ENCODE data around the gene TOLLIP.
A peak's percentile ranks its signal among the peaks of the same experiment; 100 is the strongest.

TOLLIP gene

DNA sequence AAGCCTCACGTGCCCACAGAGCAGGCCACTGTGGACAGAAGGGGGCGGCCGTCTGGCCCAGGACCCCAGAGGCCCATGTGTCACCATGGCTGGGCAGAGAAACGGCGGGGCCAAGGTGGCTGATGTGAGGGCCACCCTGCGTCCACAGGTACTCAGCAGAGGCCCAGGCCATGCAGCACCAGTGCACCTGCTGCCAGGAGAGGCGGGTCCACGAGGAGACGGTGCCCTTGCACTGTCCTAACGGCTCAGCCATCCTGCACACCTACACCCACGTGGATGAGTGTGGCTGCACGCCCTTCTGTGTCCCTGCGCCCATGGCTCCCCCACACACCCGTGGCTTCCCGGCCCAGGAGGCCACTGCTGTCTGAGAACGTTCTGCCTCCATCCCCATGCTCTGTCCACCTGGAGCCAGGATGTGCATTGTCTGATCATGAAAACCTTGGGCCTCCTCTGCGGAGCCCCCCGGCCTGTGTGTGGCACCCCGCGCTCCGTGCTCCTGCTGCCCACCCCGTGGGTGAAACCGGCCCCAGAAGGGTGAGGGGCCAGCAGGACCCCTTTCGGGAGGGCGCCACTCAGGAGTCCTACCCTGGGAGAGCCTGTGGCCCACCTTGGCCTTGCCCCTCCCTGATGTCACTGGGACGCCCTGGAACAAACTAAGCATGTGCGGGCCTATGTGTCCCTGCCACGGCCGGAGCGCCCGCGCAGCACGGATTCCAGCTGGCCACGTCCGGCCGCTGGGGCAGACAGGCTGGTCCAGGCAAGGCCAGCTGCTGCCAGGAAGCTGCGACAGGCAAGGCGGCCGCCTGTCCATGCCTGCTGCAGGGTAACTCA, 48.0 kb downstream of the TOLLIP start:
- Histone ChIP-seq H3K9me3 (ENCODE audit: control extremely low read depth in 1 of 5, control insufficient read depth in 4 of 5, insufficient read depth in 2 of 5, low read depth in 1 of 5, low read length in 4 of 5) (peaks cover 0 to 9% (median 5%) of the 10 kb centered on the region in 5 experiments), H3K4me3 (ENCODE audit: control insufficient read depth in 1 of 7, extremely low read depth in 1 of 7, insufficient read depth in 4 of 7, low read depth in 2 of 7, low read length in 6 of 7) (peak overlapping the region in 1 of 7 experiments; percentile 78), H3K36me3 (ENCODE audit: control insufficient read depth in 4 of 4, insufficient read depth in 4 of 4, low read length in 3 of 4) (no peaks in the 10 kb centered on the region), H3K4me1 (ENCODE audit: control extremely low read depth in 1 of 4, control insufficient read depth in 4 of 4, insufficient read depth in 4 of 4, low read length in 3 of 4) (peaks cover 0 to 16% (median 14%) of the 10 kb centered on the region in 4 experiments), H3K27ac (ENCODE audit: insufficient read depth in 1 of 2, low read depth in 1 of 2, low read length in 2 of 2, poor library complexity in 1 of 2, severe bottlenecking in 2 of 2) (no peak overlapping the region), H3K27me3 (replicated peaks in 2 of 5; ENCODE audit: control insufficient read depth in 4 of 5, insufficient read depth in 5 of 5, low read length in 4 of 5) (no peaks in the 10 kb centered on the region)
- POLR2A ChIA-PET, result no interaction called here
- CTCF ChIA-PET, result no interaction called here
- DNase-seq, result no peak
- WGBS (ENCODE audit: insufficient coverage), result 96% methylated on average over 34 of the region's 39 CpGs

DNA sequence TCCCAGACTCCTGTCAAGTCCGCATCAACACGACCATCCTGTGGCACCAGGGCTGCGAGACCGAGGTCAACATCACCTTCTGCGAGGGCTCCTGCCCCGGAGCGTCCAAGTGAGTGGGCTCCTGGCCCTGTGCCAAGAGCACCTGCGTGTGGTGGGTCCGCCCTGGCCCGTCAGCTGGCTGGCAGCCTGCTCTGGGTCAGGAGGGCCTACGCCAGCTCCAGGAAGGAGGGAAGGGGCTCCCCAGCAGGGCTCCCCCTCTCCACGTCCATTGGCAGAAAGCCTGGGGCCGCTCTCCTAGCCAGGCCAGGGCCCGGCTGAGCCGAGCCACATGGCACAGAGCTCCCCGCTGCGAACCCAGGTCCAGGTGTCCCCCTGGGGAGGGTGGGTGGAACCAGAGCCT, 48.8 kb downstream of the TOLLIP start:
- Histone ChIP-seq H3K9me3 (ENCODE audit: control extremely low read depth in 1 of 5, control insufficient read depth in 4 of 5, insufficient read depth in 2 of 5, low read depth in 1 of 5, low read length in 4 of 5) (peaks cover 0 to 5% (median 3%) of the 10 kb centered on the region in 5 experiments), H3K4me3 (ENCODE audit: control insufficient read depth in 1 of 7, extremely low read depth in 1 of 7, insufficient read depth in 4 of 7, low read depth in 2 of 7, low read length in 6 of 7) (no peak overlapping the region), H3K4me1 (ENCODE audit: control extremely low read depth in 1 of 4, control insufficient read depth in 4 of 4, insufficient read depth in 4 of 4, low read length in 3 of 4) (peaks cover 0 to 16% (median 14%) of the 10 kb centered on the region in 4 experiments), H3K27ac (ENCODE audit: insufficient read depth in 1 of 2, low read depth in 1 of 2, low read length in 2 of 2, poor library complexity in 1 of 2, severe bottlenecking in 2 of 2) (no peak overlapping the region), H3K27me3 (replicated peaks in 2 of 5; ENCODE audit: control insufficient read depth in 4 of 5, insufficient read depth in 5 of 5, low read length in 4 of 5) (no peaks in the 10 kb centered on the region), H3K36me3 (ENCODE audit: control insufficient read depth in 4 of 4, insufficient read depth in 4 of 4, low read length in 3 of 4) (no peaks in the 10 kb centered on the region)
- CTCF ChIA-PET, result no interaction called here
- POLR2A ChIA-PET, result no interaction called here
- 95% methylated on average over 10 of the region's 17 CpGs for WGBS (ENCODE audit: insufficient coverage)
- no peak for DNase-seq

GRCh38 chr11:1260023-1260501, 49.4 kb downstream of the TOLLIP start:
- peaks cover 0 to under 1% (median 0%) of the 10 kb centered on the region in 5 experiments for H3K9me3 ChIP-seq (ENCODE audit: control extremely low read depth in 1 of 5, control insufficient read depth in 4 of 5, insufficient read depth in 2 of 5, low read depth in 1 of 5, low read length in 4 of 5)
- H3K36me3 ChIP-seq (ENCODE audit: control insufficient read depth in 4 of 4, insufficient read depth in 4 of 4, low read length in 3 of 4), result no peaks in the 10 kb centered on the region
- no peak overlapping the region for H3K4me3 ChIP-seq (ENCODE audit: control insufficient read depth in 1 of 7, extremely low read depth in 1 of 7, insufficient read depth in 4 of 7, low read depth in 2 of 7, low read length in 6 of 7)
- CTCF ChIA-PET, result no interaction called here
- no peak overlapping the region for H3K27ac ChIP-seq (ENCODE audit: insufficient read depth in 1 of 2, low read depth in 1 of 2, low read length in 2 of 2, poor library complexity in 1 of 2, severe bottlenecking in 2 of 2)
- peaks cover 0 to 16% (median 14%) of the 10 kb centered on the region in 4 experiments for H3K4me1 ChIP-seq (ENCODE audit: control extremely low read depth in 1 of 4, control insufficient read depth in 4 of 4, insufficient read depth in 4 of 4, low read length in 3 of 4)
- no CpG with 5 or more reads among the region's 10 CpGs for WGBS (ENCODE audit: insufficient coverage)
- peak in 2 of 3 donors; percentile 13 for DNase-seq
- POLR2A ChIA-PET, result no interaction called here
- no peaks in the 10 kb centered on the region for H3K27me3 ChIP-seq (replicated peaks in 2 of 5; ENCODE audit: control insufficient read depth in 4 of 5, insufficient read depth in 5 of 5, low read length in 4 of 5)

- Histone ChIP-seq H3K27me3 (replicated peaks in 2 of 5; ENCODE audit: control insufficient read depth in 4 of 5, insufficient read depth in 5 of 5, low read length in 4 of 5) (no peaks in the 10 kb centered on the region), H3K27ac (ENCODE audit: insufficient read depth in 1 of 2, low read depth in 1 of 2, low read length in 2 of 2, poor library complexity in 1 of 2, severe bottlenecking in 2 of 2) (no peak overlapping the region), H3K9me3 (ENCODE audit: control extremely low read depth in 1 of 5, control insufficient read depth in 4 of 5, insufficient read depth in 2 of 5, low read depth in 1 of 5, low read length in 4 of 5) (no peaks in the 10 kb centered on the region), H3K36me3 (ENCODE audit: control insufficient read depth in 4 of 4, insufficient read depth in 4 of 4, low read length in 3 of 4) (no peaks in the 10 kb centered on the region), H3K4me1 (ENCODE audit: control extremely low read depth in 1 of 4, control insufficient read depth in 4 of 4, insufficient read depth in 4 of 4, low read length in 3 of 4) (peaks cover 0 to 16% (median 14%) of the 10 kb centered on the region in 4 experiments), H3K4me3 (ENCODE audit: control insufficient read depth in 1 of 7, extremely low read depth in 1 of 7, insufficient read depth in 4 of 7, low read depth in 2 of 7, low read length in 6 of 7) (no peak overlapping the region)
- POLR2A ChIA-PET, result no interaction called here
- CTCF ChIA-PET, result interaction anchor here (1.6 kb wide), 1 partner anchor 208 kb away, joined by 3 read pairs; no protein-coding TSS in a partner anchor
- 97% methylated on average over 9 of the region's 9 CpGs for WGBS (ENCODE audit: insufficient coverage)
- DNase-seq, result no peak
Measured at GRCh38 chr11:1259561-1259960, 49.9 kb downstream of the TOLLIP start.

DNA sequence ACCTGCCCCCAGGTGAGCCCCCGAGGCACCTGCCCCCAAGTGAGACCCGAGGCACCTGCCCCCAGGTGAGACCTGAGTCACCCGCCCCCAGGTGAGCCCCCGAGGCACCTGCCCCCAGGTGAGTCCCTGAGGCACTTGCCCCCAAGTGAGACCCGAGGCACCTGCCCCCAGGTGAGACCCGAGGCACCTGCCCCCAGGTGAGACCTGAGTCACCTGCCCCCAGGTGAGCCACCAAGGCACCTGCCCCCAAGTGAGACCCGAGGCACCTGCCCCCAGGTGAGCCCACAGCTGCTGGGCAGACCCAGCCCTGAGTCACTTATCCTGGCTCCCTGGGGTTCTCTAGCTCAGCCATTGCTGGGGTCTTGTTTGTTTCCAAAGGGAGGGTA, 50.4 kb downstream of the TOLLIP start:
- no peak for DNase-seq
- Histone ChIP-seq H3K27me3 (replicated peaks in 2 of 5; ENCODE audit: control insufficient read depth in 4 of 5, insufficient read depth in 5 of 5, low read length in 4 of 5) (no peaks in the 10 kb centered on the region), H3K4me3 (ENCODE audit: control insufficient read depth in 1 of 7, extremely low read depth in 1 of 7, insufficient read depth in 4 of 7, low read depth in 2 of 7, low read length in 6 of 7) (no peak overlapping the region), H3K36me3 (ENCODE audit: control insufficient read depth in 4 of 4, insufficient read depth in 4 of 4, low read length in 3 of 4) (no peaks in the 10 kb centered on the region), H3K4me1 (ENCODE audit: control extremely low read depth in 1 of 4, control insufficient read depth in 4 of 4, insufficient read depth in 4 of 4, low read length in 3 of 4) (peaks cover 0 to 16% (median 14%) of the 10 kb centered on the region in 4 experiments), H3K27ac (ENCODE audit: insufficient read depth in 1 of 2, low read depth in 1 of 2, low read length in 2 of 2, poor library complexity in 1 of 2, severe bottlenecking in 2 of 2) (no peak overlapping the region), H3K9me3 (ENCODE audit: control extremely low read depth in 1 of 5, control insufficient read depth in 4 of 5, insufficient read depth in 2 of 5, low read depth in 1 of 5, low read length in 4 of 5) (no peaks in the 10 kb centered on the region)
- 94% methylated on average over 2 of the region's 7 CpGs for WGBS (ENCODE audit: insufficient coverage)
- ChIA-PET CTCF (interaction anchor here (1.6 kb wide), 1 partner anchor 208 kb away, joined by 3 read pairs; no protein-coding TSS in a partner anchor), POLR2A (no interaction called here)

- CTCF ChIA-PET, result interaction anchor here (0.8 to 1.6 kb wide), 2 partner anchors 10 to 207 kb away, joined by 3 to 4 read pairs; no protein-coding TSS in a partner anchor
- H3K27ac ChIP-seq (ENCODE audit: insufficient read depth in 1 of 2, low read depth in 1 of 2, low read length in 2 of 2, poor library complexity in 1 of 2, severe bottlenecking in 2 of 2), result no peak overlapping the region
- peaks cover 0 to 16% (median 14%) of the 10 kb centered on the region in 4 experiments for H3K4me1 ChIP-seq (ENCODE audit: control extremely low read depth in 1 of 4, control insufficient read depth in 4 of 4, insufficient read depth in 4 of 4, low read length in 3 of 4)
- no peaks in the 10 kb centered on the region for H3K27me3 ChIP-seq (replicated peaks in 2 of 5; ENCODE audit: control insufficient read depth in 4 of 5, insufficient read depth in 5 of 5, low read length in 4 of 5)
- H3K9me3 ChIP-seq (ENCODE audit: control extremely low read depth in 1 of 5, control insufficient read depth in 4 of 5, insufficient read depth in 2 of 5, low read depth in 1 of 5, low read length in 4 of 5), result no peaks in the 10 kb centered on the region
- H3K36me3 ChIP-seq (ENCODE audit: control insufficient read depth in 4 of 4, insufficient read depth in 4 of 4, low read length in 3 of 4), result no peaks in the 10 kb centered on the region
- WGBS (ENCODE audit: insufficient coverage), result 88% methylated on average over 10 of the region's 13 CpGs
- POLR2A ChIA-PET, result no interaction called here
- DNase-seq, result no peak
- H3K4me3 ChIP-seq (ENCODE audit: control insufficient read depth in 1 of 7, extremely low read depth in 1 of 7, insufficient read depth in 4 of 7, low read depth in 2 of 7, low read length in 6 of 7), result no peak overlapping the region
Measured at GRCh38 chr11:1258401-1259075, 50.9 kb downstream of the TOLLIP start.

GRCh38 chr11:1257916-1258315, 51.5 kb downstream of the TOLLIP start:
- peaks cover 0 to 10% (median 10%) of the 10 kb centered on the region in 4 experiments for H3K4me1 ChIP-seq (ENCODE audit: control extremely low read depth in 1 of 4, control insufficient read depth in 4 of 4, insufficient read depth in 4 of 4, low read length in 3 of 4)
- no peaks in the 10 kb centered on the region for H3K27me3 ChIP-seq (replicated peaks in 2 of 5; ENCODE audit: control insufficient read depth in 4 of 5, insufficient read depth in 5 of 5, low read length in 4 of 5)
- 97% methylated on average over 14 of the region's 16 CpGs for WGBS (ENCODE audit: insufficient coverage)
- ChIA-PET CTCF (interaction anchor here (0.8 kb wide), 1 partner anchor 10 kb away, joined by 4 read pairs; no protein-coding TSS in a partner anchor), POLR2A (no interaction called here)
- H3K36me3 ChIP-seq (ENCODE audit: control insufficient read depth in 4 of 4, insufficient read depth in 4 of 4, low read length in 3 of 4), result no peaks in the 10 kb centered on the region
- H3K27ac ChIP-seq (ENCODE audit: insufficient read depth in 1 of 2, low read depth in 1 of 2, low read length in 2 of 2, poor library complexity in 1 of 2, severe bottlenecking in 2 of 2), result no peak overlapping the region
- H3K9me3 ChIP-seq (ENCODE audit: control extremely low read depth in 1 of 5, control insufficient read depth in 4 of 5, insufficient read depth in 2 of 5, low read depth in 1 of 5, low read length in 4 of 5), result no peaks in the 10 kb centered on the region
- DNase-seq, result no peak
- H3K4me3 ChIP-seq (ENCODE audit: control insufficient read depth in 1 of 7, extremely low read depth in 1 of 7, insufficient read depth in 4 of 7, low read depth in 2 of 7, low read length in 6 of 7), result no peak overlapping the region
